GM12892 (cell line): Measurements from ENCODE around the gene TGFBI.

Source experiments
- DNase-seq: peaks from one replicate; pipeline ENCODE4 v3.0.0; 2011; ENCODE audit not compliant: insufficient read length
- FAIRE-seq: peaks from 2 replicates; lab custom pipeline; 2011; peaks lifted over from hg19 to GRCh38; lab: Jason Lieb, UNC
- POLR2A ChIP-seq: IDR thresholded peaks from 2 replicates; pipeline ENCODE4 v1.6.1; 2011; ENCODE audit warnings: low read depth, low read length, control low read depth
- POLR2AphosphoS5 ChIP-seq: IDR thresholded peaks from 2 replicates; pipeline ENCODE4 v1.6.1; 2011; ENCODE audit warnings: low read depth, low read length, control low read depth
- TAF1 ChIP-seq: IDR thresholded peaks from 2 replicates; pipeline ENCODE4 v1.6.1; 2011; ENCODE audit warnings: low read depth, mild to moderate bottlenecking, control low read depth, low read length, borderline replicate concordance

The TGFBI gene

DNA sequence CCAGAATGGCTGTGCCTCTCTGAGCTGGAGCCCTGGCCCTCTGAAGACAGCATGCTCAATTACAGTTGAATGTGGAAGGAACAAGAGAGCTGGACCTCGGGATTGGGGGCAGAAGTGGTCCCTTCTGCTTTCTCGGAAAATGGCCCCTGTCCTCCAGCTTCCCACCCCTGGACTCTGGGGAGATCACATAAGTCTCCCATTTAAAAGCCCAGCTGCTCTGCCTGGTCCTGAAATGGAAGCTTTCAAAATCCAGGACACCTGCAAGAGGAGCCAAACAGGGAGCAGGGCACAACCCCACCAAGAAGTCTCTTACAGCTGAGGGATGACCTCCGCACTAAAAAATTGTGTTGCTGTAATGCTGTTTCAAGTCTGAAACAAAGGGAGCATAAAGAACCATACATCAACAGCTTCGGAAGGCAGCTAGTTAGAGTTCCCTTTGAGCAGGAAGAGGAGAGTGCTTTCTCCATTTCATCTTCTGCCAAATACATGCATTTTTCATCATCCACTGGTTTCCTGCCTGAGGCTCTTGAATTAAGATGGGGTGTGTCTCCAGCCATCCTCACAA lies 48.2 kb downstream of the TGFBI start:
- FAIRE-seq, result no peak
- no peak for TF ChIP-seq POLR2A
- TF ChIP-seq TAF1, result no peak
- no peak for TF ChIP-seq POLR2AphosphoS5
- no peak for DNase-seq

DNA sequence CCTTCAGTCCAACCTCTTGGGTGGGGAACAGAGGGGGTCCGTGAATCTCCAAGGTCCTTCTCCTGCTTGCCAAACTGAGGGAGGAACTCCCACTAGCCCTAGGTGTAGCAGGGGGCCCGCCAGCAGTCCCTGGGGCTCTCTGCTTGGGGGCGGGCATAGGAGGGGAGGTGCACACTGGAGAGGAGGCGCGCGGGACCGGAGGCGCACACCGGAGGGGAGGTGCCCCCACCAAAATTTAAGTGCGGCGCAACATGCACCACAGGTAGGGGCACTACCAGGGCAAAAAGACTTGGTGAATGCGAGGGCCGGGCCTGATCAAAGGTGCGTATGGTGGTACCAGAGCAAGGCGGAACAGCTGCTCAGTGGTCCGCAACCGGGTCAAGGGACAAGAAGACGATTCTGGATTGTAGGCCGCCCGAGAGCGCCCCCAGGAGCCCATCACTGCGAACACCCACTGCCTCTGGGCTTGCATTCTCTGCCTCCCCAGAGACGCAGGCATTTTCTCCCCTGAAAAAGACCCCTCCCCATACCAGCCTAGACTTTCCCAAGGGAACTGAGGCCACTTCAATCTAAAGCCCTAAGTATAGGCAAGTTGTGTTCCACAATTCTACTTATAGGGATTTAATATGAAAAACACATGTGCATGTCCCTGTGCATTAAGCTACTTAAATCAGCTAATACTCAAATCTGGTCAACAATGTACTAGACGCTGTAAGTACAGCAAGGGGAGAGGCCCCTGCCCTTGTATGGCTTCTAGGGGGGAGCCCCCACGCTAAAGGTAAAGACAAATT lies 50.6 kb downstream of the TGFBI start:
- TF ChIP-seq TAF1, result no peak
- no peak for TF ChIP-seq POLR2AphosphoS5
- TF ChIP-seq POLR2A, result no peak
- FAIRE-seq, result no peak
- no peak for DNase-seq

DNA sequence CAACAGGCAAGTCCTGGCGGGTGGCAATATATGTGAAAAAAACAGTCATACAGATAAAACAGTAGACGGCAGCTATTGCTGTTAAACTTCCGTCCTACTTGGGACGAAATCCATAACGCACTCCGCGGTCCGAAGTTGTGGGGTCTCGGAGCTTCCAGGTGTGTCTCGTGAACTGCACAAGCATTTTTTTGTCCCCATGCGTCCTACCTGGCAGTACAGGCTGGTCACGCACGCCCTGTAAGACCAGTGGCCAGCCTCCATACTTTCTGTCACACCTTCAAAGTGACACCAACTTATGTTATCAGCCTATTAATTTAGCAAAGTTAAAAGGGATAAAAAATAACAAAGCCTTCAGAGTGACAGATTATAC lies 51.3 kb downstream of the TGFBI start:
- TF ChIP-seq POLR2A (no peak), POLR2AphosphoS5 (no peak), TAF1 (no peak)
- FAIRE-seq (no peak), DNase-seq (no peak)

DNA sequence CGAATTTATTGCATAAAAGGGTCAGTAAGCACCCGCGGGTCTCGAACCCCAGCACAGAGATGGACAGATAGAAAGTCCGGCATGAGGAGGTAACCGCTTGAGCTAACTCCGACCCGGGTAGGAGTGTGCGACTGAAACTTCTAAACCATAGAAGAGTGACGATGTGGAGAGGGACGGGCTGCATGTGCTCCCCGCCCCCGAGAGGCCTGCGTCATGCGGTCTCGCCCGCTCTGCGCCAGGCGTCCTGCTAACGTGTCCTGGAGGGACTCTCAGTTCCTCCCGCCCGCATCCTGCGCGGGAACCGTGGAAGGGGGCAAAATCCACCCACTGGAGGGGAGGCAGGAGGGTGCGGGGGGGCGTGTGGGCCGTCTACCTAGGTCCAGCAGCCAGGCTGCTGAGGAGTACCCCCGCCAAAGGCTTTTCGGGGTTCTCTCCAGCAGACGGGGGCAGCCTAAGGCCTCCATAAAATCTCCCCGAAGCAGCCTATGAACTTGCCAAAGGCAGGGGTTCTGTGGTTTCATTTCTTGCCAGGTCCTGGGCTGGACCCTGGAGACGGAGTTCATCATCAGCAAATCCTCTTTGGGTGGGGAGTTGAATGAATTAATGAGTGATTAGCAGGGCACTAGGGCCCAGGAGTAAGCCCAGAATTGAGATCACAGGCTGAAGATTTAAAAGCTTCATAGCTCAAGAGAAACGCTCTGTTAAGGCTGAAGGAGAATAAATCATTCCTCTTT lies 51.9 kb downstream of the TGFBI start:
- TF ChIP-seq POLR2AphosphoS5, result no peak
- 0 out of 2 replicates have a peak, but pooled peaks have one; percentile 37 for TF ChIP-seq POLR2A
- no peak for TF ChIP-seq TAF1
- DNase-seq (peak; percentile 57), FAIRE-seq (peak; percentile 92)

DNA sequence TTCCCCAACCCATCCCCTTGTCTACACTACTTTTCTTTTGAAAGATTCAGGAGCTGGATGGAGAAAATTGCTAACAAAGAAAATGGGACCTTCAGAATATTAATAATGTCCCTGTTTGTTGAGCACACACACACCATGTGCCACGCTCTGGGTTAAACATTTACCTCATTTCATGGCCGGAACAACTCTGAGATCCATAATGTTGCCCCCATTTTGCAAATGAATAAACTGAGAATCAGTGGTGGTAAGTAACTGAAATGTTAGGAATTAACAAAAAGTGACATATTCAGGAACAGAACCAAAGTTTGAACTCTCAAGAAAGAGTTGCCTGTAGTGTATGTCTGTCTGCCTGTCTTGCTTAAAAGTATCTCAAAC lies 52.4 kb downstream of the TGFBI start:
- FAIRE-seq, result no peak
- TF ChIP-seq POLR2A (no peak), TAF1 (no peak), POLR2AphosphoS5 (no peak)
- no peak for DNase-seq

DNA sequence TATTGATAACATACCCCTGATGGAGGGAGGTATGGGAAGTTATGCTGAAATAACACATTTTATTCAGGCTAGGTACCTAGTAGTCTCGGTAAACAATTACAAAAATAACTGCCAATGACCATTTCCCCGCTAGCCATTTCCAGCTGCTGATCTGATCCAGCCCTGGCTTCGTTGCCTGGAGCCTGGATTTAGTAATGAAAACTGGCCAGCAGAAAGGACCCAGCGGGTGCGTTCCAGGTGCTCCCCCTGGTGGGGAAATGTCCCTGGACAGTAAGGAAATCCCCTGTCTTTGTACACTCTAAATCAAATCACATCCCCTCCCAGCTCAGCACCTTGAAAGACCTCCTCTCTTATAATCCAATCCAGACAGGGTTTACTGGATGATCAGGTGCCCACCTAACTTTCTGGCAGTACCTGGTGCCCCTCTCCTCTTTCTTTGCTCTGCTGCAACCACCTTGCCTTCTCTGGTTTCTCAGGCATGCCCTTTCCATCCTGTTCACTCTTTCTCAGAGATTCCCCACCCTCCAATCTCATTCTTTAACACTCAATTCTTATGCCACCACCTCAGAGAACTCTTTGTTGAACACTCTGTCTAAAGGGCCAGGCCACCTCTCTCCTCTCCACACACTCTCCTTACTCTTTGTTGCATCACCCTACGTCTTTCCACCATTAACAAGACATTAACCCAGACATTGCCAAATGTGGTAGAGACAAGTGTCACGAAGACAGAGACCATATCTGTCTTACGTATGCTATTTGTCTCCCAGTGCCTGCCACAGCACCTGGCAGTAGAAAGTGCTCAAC lies 53.8 kb downstream of the TGFBI start:
- DNase-seq, result no peak
- FAIRE-seq, result peak; percentile 30

DNA sequence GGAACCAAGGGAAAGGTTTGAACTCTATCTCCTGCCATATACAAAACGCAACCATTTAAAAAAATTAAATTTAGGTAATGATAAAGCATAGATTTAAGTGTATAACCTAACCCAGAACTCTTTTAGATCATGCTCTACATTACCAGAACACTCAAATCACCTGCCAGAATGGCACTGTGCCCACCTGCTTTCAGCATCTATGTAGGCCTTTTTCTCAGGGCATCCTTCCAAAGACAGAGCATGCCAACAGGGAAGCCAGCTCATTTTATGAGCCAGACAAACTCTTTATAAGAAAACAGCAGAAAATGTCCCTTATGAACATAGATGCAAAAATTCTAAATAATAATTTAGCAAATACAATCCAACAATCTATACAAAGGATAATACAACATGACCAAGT lies 55.9 kb downstream of the TGFBI start:
- DNase-seq, result no peak
- FAIRE-seq, result no peak
- no peak for TF ChIP-seq TAF1
- TF ChIP-seq POLR2A, result no peak
- no peak for TF ChIP-seq POLR2AphosphoS5

More for the DNA sequence above, 53.8 kb downstream of the TGFBI start:
- no peak for TF ChIP-seq POLR2A
- TF ChIP-seq TAF1, result no peak
- TF ChIP-seq POLR2AphosphoS5, result no peak

DNA sequence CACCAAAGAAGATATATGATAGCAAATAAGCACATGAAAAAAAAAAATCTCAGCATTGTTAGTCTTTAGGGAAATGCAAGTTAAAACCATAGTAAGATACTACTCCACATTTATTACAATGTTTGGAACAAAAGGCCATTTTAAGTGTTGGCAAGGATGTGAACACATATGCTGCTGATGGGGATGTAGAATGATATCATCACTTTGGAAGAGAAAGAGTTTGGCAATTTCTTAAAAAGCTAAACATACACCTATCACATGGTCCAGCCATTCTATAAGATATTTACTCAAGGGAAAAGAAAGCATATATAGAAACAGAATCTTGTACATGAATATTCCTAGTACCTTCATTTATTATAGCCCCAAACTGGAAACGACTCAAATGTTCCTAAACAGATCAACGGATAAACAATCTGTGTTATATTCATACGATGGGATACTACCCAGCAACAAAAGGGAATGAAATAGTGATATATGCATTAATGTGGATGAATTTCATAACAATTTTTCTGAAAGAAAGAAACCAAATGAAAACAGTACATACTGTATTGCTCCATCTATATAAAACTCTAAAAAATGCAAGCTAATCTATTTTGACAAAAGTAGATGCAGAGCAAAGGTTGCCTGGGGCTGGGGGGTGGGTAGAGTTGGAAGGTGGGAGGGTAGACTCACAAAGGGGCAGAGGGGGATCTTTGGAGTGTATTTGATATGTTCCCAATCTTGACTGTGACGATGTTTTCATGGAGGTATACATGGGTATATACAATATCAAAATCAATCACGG lies 58.2 kb downstream of the TGFBI start:
- FAIRE-seq, result no peak
- no peak for DNase-seq
- no peak for TF ChIP-seq POLR2A

DNA sequence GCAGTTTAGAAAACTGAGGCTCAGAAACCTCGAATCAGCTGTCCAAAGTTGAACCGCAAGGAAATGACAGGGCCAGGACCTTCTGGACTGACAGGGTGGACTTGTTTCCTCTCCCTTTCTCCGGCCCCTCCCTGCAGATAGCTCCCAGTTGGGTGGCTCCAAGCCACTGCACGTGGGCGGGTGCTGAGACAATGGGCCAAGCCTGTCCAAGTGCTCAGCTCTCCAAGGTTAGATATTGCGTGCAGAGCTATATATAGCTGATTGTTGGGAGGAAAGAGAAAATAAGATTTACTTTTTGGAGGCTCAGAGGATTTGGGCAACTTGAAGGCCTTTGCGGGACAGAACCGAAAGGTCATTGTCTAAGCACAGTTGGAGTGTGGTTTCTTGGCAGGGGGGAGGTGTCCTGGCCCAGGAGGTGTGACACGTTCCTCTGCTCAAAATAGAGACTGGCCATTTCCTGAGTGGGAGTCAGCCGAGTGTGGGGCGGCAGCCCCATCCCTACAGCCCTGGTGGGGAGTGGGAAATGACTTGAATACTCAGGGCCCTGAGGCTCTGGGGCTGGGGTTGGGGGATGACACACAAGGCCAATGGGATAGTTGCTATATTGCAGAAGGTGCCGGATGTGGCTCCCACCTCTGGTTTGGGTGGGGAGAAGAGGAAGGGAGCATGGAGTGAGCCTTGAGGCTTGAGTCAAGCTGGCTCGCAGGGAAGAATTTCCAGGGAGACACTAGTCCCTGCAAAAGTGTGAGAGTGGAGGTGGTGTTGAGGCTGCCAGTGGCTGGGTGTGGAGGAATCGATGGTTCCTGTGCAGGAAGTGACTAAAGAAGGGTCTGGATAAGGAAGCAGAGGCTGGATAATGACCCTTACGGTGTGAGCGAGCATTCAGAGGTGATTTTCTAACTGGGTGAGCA lies 59.4 kb downstream of the TGFBI start:
- no peak for TF ChIP-seq POLR2A
- FAIRE-seq, result no peak
- DNase-seq, result no peak

DNA sequence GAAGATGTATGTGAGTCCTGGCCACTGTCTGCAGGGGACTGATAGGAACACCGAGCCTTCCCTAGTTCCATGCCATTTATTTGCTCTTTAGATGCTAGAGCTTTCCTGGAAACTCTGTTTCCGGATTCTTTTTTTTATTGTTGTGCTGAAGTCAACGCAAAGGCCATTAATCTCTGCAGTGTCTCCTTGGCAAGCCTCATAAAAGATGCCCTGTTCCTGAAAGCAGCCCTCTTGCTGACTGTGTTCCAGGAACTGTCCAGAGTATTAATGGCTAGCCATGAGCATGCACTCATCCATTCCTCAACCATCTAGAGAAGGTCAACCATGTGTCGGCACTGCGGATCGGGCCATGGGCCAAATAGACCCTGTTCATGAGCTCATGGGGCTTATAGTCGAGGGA lies 61.0 kb downstream of the TGFBI start:
- FAIRE-seq (no peak), DNase-seq (no peak)
- TF ChIP-seq POLR2A (no peak), TAF1 (no peak), POLR2AphosphoS5 (no peak)

DNA sequence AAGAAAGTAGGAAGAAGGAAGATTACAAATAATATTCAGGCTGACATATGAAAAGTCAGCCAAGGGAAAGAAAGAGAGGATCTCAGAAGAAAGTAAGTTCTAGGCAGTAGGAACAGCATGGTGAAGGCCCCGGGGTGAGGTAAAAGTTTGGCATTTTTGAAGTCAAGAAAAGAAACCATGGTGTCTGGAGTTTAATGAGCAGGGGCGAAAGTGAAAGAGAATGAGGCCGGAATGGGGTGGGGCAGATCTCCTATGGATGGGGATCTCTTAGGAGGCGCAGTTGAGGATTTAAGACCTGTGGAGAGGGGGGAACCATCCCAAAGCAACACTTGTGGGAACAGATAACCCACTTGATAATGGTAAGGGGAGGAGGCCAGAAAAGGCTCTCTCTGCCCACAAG lies 61.5 kb downstream of the TGFBI start:
- no peak for FAIRE-seq

More for the DNA sequence above, 61.5 kb downstream of the TGFBI start:
- TF ChIP-seq POLR2AphosphoS5 (no peak), TAF1 (no peak), POLR2A (no peak)
- DNase-seq, result no peak
